SH-SY5Y (cell line): ENCODE data around the gene NPAT.

Source experiments
- GATA2 ChIP-seq: IDR thresholded peaks from 2 replicates; pipeline ENCODE4 v1.6.1; 2011; ENCODE audit warnings: mild to moderate bottlenecking, low read depth, low read length
- GATA3 ChIP-seq: IDR thresholded peaks from 2 replicates; pipeline ENCODE4 v1.6.1; 2011; ENCODE audit warnings: low read depth, mild to moderate bottlenecking, low read length, moderate library complexity

DNA sequence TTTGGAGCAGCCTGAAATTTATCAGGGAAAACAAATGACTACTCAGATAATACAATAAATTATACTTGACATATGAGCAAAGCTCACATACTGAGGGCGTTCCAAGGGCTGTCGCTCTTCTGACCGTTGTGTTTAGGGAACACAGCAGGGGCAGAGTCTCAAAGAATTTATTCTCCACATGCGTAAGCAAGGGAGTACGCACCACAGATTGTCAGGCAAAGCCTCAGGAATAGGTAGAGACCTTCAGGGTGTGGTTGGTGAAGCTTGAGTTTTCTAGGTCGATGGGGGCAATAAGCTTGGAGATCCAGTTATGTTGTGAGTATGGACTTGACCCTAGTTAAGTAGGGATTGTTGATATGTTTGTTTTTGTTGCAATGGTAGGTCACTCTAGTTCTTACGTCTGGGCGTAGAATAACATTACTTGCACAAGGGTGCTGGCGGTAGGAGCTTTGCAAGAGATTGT, 100.2 kb downstream of the NPAT start:
- TF ChIP-seq GATA2 (no peak), GATA3 (no peak)
